GM19395 (cell line): ENCODE measurements around the gene CDKN1A.
"Not testable (repeated sequence)": the region's sequence is repeated elsewhere in the genome, so short reads cannot be mapped to it uniquely, and the experiment has no call there.

Experiments used
- ATAC-seq: cut with Tn5 transposase; IDR thresholded peaks from one replicate; pipeline ENCODE4 v1.9.1; 2021; ENCODE audit warnings: mild to moderate bottlenecking, moderate library complexity; ENCODE audit not compliant: unreplicated experiment

CDKN1A gene

DNA sequence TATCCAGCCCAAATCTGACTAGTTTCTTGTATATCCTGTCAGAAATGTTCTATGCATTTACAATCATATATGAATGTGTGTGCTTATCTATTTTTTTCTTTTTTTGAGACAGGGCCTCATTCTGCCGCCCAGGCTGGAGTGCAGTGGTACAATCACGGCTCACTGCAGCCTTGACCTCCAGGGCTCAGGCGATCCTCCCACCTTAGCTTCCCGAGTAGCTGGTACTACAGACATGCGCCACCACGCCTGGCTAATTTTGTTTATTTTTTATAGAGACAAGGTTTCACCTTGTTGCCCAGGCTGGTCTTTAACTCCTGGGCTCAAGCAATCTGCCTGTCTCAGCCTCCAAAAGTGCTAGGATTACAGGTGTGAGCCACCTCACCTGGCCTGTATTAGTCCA, 16.1 kb downstream of the CDKN1A start:
- no peak for ATAC-seq

DNA sequence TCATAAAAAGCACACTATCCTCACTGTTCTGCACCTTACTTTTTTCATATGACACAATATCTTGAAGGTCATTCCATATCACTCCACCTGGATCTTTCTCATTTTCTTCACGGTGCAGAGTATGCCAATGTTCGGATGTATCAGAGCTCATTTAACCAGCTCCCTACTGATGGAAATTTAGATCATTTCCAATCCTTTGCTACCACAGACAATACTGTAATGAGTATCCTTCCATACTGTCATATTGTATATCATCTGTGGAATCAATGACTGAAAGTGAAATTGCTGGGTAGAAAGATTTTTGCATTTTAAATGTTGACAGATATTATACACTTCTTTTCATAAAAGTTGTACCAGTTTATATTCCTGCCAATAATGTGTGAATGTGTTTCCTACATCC, 16.9 kb downstream of the CDKN1A start:
- ATAC-seq: no peak

DNA sequence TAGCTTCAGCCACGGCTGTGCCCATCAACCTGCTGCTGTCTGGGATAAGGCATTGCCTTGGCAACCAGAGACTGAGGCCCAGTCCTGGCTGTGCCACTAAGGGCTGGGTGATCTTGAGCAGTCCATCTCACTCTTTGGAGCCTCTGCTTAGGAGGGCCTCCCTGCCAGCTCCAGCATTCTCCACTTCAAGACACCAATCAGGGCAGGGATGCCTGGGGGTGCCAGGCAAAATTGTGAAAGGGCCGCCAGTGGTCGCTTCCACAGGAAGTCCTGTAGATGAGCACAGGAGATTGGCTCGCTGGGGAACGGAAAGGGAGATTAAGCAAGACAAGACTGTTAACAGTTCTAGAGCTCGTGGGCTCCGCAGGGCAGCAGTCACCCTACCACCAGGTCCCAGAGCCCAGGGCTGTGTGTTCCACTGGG, 19.0 kb downstream of the CDKN1A start, which contains the start of gene RAB44:
Gene RAB44 (plus strand): TSS at position 346 of the 423 bp plus-strand sequence. CDS start 6,410 bp downstream, outside the sequence.
- ATAC-seq: no peak

DNA sequence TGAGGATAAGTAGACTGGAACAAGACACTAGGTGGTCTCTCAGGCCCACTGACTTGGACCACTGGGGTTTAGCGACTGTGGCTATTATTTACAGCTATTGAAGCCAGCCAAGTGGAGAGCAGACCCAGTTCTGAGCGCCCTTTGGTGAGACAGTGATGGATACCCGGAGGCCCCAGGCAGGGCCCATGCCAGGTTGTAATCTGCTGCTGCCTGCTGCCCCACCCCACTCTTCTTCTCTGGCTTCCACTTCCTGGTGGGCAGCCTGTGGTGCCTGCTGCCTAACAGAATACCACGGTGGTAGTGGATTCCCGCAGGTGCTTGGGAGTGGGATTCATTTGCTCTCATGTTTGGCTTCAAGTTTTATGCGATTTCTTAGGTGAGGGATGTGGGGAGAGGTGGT, 19.7 kb downstream of the CDKN1A start:
- no peak for ATAC-seq

DNA sequence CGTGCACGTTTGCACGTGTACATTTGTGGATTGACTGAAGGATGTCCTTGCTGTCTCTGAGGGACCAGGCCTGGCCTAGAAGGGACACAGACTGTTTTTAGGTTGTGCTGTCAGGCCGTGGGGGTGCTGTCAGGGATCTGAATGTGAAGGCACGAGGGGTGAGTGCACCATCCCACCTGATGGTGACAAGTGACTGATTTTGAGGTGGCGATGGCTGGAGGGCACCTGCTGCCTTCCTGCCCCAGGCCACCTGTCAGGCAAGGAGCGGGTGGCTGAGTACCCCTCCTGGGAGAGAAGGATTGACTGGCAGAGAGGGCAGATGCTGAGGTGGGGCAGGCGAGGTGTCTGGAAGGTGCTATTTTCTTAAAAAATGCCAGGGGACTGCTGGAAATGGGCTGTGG, 20.4 kb downstream of the CDKN1A start:
- ATAC-seq: no peak

DNA sequence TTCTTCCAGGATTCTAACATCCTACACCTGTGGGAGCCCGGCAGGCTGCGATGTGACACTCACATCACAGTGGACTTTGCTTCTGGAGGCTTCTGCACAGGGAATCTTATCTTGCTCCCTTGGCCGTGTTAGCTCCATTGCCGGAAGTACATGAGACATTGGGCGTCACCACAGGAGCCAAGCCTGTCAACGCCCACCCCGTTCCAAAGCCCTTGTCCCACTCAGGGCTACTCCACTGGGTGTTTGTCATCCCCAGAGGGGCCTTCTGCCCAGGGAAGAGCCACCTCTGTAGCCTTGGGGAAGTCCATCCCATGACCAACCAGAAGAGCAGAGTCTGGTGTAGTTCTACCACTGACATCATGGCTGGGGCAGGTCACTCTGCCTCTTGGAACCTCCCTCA, 20.8 kb downstream of the CDKN1A start:
- ATAC-seq: no peak

DNA sequence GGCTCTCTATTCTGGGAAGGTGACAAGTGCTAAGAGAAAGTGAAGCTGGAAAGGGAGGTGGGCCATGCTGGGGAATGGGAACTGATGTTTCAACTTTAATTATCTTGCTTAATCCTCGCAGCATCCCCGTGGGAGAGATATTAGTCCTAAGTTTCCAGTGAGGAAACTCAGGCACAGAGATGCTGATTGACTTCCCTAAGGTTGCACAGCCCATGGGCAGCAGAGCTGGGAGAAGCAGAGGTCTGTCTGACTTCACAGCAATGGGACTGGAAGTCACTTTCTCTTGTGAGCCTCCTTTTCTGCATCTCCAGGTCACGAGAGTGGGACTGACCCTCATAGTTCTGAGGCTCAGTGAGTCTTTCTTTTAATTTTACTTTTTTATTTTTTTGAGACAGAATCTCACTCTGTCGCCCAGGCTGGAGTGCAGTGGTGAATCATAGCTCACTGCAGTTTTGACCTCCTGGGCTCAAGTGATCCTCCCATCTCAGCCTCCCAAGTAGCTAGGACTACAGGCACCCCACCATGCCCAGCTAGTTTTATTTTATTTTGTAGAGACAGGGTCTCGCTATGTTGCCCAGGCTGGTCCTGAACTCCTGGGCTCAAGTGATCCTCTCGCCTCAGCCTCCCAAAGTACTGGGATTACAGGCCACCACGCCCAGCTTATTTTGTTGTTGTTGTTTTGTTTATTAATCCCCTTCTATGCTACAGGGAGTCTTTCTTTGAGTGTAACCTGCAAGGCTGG, 21.7 kb downstream of the CDKN1A start:
- ATAC-seq: no peak

DNA sequence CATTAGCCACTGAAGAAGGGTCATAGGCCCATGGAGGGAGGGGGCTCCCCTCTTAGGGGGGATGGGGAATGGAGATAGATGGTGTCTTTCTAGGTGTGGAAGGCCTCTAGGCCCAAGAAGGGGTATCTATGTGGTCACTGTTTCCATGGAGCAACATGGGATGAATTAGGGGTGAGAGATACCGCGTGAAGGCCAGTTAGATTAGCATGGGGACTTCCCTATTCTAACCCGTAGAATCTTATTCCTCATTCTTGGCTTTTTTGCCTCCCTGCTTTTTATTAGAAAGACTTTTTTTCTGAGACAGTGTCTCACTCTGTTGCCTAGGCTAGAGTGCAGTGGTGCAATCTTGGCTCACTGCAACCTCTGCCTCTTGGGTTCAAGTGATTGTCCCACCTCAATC, 22.3 kb downstream of the CDKN1A start:
- ATAC-seq: no peak

DNA sequence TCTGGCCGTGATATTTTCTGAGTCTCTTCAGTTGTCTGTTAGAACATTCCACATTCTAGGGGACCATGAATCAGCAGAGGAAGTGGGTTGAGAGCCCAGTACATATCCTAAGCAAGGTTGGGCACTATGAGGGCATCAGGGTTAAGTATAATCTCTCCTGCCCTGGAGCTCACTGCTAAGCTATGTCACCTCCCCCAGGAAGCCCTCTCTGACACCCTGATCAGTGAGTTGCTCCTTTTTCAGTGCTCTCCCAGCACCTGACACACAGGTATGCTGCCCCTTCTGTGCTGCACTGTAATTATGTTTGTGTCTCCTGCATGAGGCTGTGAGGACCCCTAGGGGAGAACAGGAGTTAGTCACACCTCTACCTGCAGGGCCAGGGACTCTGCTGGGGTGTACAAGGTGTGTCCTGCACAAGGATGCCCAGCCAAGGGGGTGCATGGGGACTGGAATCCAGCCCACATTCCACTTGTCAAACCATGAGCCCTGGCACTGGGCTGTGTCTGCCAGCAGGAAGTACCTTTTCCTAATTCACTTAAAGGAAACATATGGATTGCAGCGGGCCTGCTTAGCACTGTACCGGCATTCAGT, 23.0 kb downstream of the CDKN1A start:
- ATAC-seq: no peak

DNA sequence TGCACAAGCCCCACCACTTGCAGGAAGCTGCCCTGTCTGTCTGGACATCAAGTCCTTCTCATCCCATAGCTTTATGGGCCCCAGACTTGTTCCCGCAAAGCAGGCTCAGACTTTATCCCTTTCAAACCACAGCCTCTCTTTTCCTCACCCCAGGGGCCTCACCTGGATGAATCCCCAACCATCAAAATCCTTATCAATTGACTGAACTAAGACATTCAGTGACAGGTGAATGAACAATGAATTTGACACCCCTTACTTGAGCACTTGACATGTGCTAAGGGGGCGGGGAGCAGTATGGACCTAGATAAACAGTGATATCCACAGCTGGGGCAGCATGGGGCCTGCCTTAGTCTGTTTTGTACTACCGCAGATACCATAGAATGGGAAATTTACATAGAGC, 24.1 kb downstream of the CDKN1A start:
- ATAC-seq: no peak

DNA sequence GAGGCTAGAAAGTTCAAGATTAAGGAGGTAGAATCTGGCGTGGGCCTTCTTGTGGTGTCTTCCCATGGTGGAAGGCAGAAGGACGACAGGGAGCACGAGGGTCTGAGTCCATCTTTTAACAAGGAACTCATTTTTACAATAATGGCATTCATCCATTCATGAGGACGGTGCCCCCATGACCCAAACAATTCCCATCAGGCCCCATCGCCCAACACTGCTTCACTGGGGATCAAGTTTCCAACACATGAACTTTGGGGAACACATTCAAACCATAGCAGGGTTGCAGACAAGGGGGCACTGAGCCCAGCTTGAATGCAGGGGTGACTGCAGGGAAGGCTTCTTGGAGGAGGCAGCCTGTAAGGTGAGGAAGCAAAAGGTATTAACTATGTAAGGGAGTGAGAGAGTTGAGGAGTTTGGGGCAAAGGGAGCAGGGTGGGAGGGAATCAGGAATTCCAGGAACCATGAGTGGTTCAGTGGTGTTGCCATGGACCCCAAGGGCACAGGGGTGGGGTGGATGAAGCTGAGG, 24.6 kb downstream of the CDKN1A start:
- ATAC-seq: no peak

DNA sequence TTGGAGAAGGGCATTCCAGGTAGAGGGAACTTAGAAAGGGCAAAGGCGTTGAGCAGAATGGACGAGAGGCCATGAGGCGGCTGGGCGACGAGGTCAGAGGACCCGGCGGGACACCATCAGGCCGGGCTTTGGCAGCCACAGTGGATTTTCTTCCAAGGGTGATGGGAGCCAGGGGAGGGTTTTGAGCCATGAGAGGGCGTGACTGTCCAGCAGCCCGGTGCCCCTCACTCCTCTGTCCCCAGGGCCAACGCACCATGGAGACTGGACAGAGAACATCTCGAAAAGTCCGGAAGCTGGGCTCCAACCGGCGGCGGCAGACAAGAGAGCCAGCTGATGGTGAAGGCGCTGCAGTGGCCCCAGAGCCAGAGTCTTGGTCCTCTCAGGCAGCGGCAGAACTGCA, 25.5 kb downstream of the CDKN1A start:
- no peak for ATAC-seq

DNA sequence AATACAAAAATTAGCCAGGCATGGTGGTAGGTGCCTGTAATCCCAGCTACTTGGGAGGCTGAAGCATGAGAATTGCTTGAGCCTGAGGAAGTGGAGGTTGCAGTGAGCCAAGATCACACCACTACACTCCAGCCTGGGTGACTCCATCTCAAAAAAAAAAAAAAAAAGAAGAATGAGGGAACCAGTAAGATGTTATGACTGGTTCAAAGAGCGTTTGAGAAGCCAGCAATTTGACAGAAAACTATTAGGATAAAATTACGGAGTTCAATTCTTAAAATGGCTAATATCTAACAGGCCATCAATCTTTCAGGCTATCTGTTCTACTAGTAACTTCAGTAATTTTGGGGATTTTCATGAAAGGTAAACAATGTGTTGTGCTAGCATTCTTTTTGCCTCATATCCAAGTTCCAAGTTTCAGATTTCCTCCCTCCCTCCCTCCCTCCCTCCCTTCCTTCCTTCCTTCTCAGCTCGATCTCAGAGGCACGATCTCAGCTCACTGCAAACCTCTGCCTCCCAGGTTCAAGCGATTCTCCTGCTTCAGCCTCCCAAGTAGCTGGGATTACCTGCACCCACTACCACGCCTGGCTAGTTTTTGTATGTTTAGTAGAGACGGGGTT, 26.6 kb downstream of the CDKN1A start:
- not testable (repeated sequence) for ATAC-seq

DNA sequence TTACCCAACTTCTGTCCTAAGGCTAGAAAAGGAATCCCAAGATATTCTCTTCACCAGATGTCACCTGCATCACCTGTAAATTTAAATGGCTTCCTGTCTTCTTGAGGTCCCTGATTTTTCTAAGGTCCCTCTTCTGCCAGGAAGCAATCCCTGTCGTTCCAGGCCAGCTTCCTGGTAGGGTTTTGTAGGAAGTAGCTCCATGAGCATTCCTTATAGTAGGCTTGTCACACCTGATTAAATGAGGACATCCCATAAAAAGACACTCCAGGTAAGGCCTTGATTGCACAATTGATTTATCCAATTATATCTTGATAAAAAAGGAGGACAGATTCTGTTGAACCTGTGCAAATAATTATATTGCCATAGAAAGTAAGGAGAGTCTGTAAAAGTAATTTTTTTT, 27.8 kb downstream of the CDKN1A start:
- no peak for ATAC-seq

DNA sequence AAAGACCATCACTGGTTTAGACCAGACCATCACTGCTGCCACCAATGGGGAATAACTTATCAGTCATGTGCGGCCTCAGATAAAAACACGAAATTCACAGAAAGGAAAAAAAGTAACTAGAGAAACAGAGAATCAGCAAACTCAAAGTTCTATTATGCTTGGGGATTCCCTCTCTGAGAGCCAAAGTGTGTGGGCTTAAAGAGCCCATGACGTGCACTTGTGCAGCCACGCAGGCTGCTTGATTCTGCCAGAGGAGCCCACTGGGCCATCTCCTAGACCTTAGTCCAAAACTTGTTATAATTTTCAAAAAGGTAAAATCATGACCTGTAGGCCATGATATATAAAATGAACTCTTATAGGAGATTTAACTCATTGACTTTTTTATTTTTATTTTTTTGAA, 34.3 kb downstream of the CDKN1A start:
- ATAC-seq: no peak

DNA sequence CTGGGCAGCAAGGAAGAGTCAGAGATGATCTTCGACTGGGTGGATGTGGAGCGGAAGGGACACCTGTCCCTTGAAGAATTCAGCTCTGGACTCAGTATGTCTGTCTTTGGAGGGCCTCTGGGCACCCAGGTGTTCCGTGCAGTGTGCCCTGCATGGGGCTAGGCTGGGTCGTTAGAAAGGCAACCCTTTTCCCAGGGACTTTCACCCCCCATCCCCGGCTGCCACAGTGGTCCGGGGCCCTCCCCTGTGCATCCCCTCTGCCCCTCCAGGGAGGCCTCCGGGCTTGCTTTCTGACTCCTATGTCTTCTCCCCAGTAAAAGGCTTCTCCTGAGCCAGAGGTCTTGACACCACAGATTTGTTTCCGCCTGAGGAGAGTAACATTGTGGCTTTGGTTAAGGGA, 35.3 kb downstream of the CDKN1A start:
- no peak for ATAC-seq

DNA sequence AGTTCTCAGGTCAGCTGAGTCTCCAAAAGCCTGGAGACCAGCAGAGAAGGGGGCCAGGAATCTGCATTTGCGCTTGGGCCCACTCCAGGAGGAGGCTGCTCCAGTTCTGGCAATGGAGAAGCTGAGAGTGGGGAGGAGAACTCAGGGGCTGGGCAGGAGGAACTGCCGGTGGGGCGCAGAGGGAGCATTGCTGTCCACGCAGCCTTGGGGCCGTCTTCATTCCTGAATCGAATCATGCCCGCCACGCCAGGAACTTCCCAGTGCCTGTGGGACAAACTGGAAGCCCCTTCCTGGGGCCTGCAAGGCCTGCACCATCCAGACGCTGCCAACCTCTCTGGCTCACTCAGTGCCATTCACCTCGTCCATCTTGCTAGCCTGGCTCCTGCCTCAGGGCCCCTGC, 36.0 kb downstream of the CDKN1A start:
- no peak for ATAC-seq

DNA sequence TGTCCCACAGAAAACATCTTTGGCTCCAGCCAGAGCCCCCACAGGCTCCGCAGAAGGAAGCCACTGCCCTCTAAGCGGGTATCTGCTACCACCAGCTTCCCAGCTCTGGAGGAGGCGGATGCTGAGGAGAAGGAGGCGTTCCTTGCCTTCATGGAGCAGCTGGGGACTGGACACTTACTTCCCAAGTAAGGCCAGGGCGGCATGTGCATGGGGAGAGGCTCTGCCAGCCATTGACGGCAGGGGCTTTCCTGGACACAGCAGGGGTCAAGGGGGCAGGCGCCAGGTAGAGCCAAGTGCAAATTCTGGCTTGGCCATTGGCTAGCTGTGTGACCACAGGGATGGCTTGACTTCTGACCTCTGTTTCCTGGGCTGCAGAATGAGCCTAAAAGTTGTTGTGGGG, 37.0 kb downstream of the CDKN1A start:
- no peak for ATAC-seq

DNA sequence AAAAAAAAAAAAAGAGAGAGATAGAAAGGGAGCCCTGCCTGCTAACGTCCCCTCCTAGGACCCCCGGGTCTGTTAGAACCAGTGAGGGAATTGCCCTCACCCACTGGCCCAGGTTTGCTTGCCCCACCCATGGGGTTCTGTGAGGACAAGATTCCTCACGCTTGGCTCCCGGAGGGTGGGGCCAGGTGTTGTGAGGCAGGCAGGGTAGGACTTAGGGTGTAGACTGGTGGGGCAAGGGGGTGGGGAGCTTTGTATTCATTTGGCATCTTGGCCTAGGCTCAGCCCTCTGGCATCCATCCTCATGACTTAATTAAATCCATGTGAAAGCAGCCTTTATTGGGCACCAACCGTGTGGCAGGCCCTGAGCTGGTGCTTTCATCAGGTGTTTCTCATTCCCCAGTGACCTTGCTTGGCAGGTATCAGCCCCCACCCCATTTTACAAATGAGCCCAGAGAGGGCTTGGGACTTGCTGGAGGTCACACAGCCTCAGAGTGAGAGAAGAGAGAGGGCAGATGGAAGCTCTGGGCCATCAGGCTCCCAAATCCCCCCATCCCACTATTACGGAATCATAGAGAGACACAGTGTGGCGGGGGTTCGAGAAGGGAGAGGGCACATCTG, 38.1 kb downstream of the CDKN1A start:
- no peak for ATAC-seq

DNA sequence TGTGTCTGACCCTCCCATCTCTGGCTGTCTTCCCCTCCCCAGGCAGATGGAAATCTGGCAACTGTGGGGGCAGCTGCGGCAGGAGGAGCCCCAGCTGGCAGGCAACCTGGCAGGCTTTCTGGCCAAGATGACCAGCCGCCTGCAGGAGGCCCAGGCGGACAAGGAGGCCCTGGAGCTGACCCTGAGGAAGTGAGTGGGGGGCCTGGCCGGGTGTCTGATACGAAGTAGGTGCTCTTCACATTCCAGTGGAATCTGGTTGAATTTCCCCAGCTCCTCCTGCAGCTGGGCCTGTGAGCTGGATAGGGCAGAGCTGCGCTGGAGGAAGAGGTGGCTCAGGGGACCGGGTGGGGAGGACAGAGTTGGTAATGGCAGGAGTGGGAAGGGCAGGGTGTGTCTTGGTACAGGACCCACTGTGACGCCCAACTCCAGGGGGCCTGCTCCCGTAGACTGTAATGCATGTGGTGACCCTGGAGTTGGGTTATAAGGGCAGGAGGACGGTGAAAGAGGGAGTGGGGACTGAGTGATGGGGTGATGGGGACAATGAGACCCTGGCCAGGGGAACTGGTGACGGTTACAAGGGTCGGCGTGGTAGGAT, 38.8 kb downstream of the CDKN1A start:
- no peak for ATAC-seq

DNA sequence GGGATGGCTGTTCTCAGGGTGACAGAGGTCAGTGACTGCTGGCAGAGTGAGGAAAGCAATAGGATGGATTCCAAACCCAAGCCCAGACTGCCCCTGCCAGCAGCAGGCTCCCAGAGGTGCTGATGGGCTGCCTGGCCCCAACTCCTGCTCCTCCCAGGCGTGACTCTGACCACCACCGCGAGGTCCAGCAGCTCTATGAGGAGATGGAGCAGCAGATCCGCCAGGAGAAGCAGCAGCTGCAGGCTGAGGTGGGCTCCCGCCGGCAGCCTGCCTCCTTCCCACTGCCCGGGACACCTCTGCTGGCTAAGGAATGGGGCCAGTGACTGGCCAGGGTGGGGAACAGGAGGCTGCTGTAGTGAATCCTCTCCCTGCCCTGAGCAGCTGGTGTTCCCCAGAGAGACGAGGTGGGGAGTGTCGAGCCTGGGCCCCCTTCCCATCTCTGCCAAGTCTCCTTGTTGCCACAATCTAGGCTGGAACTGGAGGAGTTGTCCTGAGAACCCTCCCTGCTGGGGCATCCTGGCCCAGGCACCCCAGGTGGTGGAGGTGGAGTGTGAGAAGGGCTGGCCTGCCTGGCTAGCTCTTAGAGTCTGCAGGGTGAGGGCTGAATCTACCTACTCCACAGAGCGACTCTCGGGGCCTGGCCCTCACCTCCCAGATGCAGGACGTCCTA, 39.5 kb downstream of the CDKN1A start:
- no peak for ATAC-seq
